ENCODE measurements around the gene EXOC4. TPM values are rescaled to one million over a fixed set of nuclear protein-coding genes. Genes with fewer than 3 reads are reported as not detected.

EXOC4 gene
- total RNA-seq, 4 donors from 2014 or later = 36.6 to 64.0 (median 57.4) TPM

DNA sequence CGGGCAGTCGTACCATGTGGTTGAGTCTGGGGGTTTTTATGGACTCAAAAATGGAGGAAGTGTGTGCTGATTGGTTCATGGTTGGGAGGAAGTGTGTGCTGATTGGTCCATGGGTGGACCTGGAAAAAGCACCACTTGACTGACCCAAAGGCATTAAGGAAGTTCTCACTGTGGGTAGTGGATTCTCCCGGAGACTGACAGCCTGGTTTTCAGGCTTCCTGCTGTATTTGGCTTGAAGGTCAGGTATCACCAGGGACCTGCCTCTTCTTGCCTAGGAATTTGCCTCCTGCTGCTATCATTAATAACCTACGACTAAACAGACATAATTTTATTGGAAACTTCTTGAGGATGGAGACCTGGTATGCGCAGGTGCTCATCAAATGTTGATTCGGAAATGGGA is 605.4 kb downstream of the EXOC4 start:
- Histone ChIP-seq H3K4me3 (no peak overlapping the region), H3K36me3 (no peaks in the 10 kb centered on the region), H3K27ac (replicated peaks in 1 of 4) (no peak overlapping the region), H3K27me3 (no peaks in the 10 kb centered on the region), H3K4me1 (peaks cover 0 to 9% (median 3%) of the 10 kb centered on the region in 4 donors), H3K9me3 (no peaks in the 10 kb centered on the region)
- intact Hi-C loops (cut with DNase I) = no loop called here
- DNase-seq (ENCODE audit: extremely low spot score) = no peak
- TF ChIP-seq, protein P1, sequence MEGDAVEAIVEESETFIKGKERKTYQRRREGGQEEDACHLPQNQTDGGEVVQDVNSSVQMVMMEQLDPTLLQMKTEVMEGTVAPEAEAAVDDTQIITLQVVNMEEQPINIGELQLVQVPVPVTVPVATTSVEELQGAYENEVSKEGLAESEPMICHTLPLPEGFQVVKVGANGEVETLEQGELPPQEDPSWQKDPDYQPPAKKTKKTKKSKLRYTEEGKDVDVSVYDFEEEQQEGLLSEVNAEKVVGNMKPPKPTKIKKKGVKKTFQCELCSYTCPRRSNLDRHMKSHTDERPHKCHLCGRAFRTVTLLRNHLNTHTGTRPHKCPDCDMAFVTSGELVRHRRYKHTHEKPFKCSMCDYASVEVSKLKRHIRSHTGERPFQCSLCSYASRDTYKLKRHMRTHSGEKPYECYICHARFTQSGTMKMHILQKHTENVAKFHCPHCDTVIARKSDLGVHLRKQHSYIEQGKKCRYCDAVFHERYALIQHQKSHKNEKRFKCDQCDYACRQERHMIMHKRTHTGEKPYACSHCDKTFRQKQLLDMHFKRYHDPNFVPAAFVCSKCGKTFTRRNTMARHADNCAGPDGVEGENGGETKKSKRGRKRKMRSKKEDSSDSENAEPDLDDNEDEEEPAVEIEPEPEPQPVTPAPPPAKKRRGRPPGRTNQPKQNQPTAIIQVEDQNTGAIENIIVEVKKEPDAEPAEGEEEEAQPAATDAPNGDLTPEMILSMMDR (IDR thresholded peaks at IDR 0.05) = no peak
- TF ChIP-seq EP300 (IDR thresholded peaks at IDR 0.05) (no peak), POLR2A (IDR thresholded peaks at IDR 0.05; ENCODE audit: low read depth) (no peak), POLR2AphosphoS5 (IDR thresholded peaks at IDR 0.05) (no peak)
- WGBS = 95% methylated on average over 6 of the region's 6 CpGs

DNA sequence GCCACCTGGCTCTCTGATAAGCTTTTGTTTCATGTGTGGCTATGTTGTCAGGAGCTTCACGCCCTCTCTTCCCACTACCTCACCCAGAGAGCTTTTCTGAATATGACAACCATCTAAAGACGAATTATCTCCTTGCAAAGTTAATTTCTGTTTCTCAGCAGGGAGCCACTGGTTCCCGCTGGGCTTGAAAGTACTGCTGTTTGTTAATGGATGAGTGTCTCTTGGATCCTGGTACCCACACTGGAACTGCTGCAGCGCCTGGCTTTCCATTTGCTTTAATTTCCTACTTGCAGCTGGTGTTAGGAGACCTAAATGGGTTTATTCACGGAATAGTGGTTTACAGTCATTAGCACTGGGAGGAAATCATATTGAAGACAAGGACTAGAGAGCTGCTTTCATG is 606.4 kb downstream of the EXOC4 start:
- WGBS = 89% methylated on average over 5 of the region's 5 CpGs
- Histone ChIP-seq H3K4me3 (no peak overlapping the region), H3K27ac (replicated peaks in 1 of 4) (no peak overlapping the region), H3K9me3 (no peaks in the 10 kb centered on the region), H3K4me1 (no peaks in the 10 kb centered on the region), H3K36me3 (no peaks in the 10 kb centered on the region), H3K27me3 (no peaks in the 10 kb centered on the region)
- TF ChIP-seq EP300 (IDR thresholded peaks at IDR 0.05) (no peak), POLR2A (IDR thresholded peaks at IDR 0.05; ENCODE audit: low read depth) (no peak)
- no peak for DNase-seq (ENCODE audit: extremely low spot score)
- intact Hi-C loops (cut with DNase I) = no loop called here

DNA sequence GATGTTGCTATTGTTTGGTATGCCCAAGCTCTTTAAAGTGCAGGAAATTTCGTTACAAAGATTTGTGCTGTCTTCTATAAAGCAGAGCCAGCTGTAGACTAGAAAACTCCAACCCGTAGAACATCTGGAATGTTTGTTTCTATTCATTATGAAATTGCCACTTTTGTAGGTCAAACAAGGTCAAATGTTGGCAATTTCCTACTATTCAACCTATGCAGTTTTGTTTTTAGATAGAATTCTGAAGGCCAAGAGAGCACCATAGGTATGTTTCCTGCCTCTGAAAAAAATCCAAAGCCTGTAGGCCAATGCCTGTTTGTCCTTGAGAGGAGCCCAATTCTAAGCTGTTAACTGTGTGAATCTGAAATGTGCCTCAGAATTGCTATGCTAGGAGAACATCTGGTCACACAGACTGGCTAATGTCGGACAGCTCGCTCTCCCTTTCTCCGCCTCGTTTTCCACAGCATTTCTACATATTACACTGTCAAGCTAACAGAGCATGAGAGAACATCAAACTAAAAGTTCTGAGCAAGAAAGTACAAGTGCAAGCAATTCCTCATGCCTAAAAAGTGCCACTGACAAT is 607.1 kb downstream of the EXOC4 start:
- TF ChIP-seq POLR2AphosphoS5 (IDR thresholded peaks at IDR 0.05) (no peak), POLR2A (IDR thresholded peaks at IDR 0.05; ENCODE audit: low read depth) (no peak)
- TF ChIP-seq, protein P1 (IDR thresholded peaks at IDR 0.05) = no peak
- no peaks in the 10 kb centered on the region for H3K9me3 ChIP-seq
- H3K36me3 ChIP-seq = no peaks in the 10 kb centered on the region
- no peak for DNase-seq (ENCODE audit: extremely low spot score)
- intact Hi-C loops (cut with DNase I) = no loop called here
- 88% methylated on average over 6 of the region's 6 CpGs for WGBS
- no peak overlapping the region for H3K4me3 ChIP-seq
- no peaks in the 10 kb centered on the region for H3K27me3 ChIP-seq
- no peaks in the 10 kb centered on the region for H3K4me1 ChIP-seq
- H3K27ac ChIP-seq (replicated peaks in 1 of 4) = no peak overlapping the region

DNA sequence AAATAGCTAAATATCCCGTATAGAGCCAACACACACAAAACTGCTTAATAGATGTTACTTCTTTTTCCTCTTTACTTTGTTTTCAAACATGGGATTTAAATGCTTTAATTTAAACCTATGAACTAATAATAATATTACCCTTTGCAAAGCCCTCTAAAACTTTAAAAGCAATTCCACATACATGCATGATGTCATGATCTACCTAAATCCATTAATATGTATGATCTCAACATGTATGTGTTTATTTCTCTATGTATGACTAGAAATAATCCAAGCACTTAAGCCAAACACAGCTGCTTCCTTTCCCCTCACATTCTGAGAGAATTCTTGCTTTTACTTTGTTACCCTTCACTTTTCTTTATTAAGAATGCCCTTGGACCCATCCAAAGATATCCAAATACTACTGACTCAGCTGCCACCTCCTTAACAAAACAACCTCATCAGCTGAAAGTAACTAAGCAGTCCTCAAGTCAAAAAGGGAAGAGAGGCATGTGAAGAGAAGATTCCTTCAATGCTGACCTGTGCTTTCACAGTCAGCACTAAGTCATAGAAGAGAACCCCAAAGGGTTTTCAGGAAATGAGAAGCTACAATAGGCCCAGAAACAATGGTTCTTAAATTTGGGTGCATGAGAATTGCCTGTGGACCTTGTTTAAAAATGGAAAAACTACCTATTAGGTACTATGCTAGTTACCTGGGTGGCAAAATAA is 607.9 kb downstream of the EXOC4 start:
- no peak overlapping the region for H3K4me3 ChIP-seq
- no peaks in the 10 kb centered on the region for H3K36me3 ChIP-seq
- no peak for DNase-seq (ENCODE audit: extremely low spot score)
- H3K27me3 ChIP-seq = no peaks in the 10 kb centered on the region
- no peaks in the 10 kb centered on the region for H3K4me1 ChIP-seq
- WGBS = 85% methylated on average over 1 of the region's 1 CpG
- intact Hi-C loops (cut with DNase I) = no loop called here
- TF ChIP-seq, protein P1 (IDR thresholded peaks at IDR 0.05) = no peak
- TF ChIP-seq EP300 (IDR thresholded peaks at IDR 0.05) (no peak), POLR2A (IDR thresholded peaks at IDR 0.05; ENCODE audit: low read depth) (no peak), POLR2AphosphoS5 (IDR thresholded peaks at IDR 0.05) (no peak)
- H3K9me3 ChIP-seq = no peaks in the 10 kb centered on the region
- H3K27ac ChIP-seq (replicated peaks in 1 of 4) = no peak overlapping the region

DNA sequence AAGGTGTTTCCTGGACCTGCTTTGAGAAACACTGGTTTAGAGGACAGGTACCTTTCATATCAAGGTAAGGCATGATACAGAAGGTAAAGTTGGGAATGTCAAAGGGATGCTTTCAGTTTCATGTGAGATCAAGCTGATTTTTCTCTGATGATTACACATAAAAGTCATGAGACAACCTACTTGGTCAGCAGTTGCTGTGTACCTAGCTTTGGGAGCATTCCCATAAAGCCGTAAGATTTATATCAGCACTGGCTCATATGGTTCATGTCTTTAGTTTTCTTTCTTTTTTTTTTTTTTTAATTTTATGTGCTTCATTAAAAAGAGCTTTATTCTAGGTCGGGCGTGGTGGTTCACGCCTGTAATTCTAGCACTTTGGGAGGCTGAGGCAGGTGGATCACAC is 609.0 kb downstream of the EXOC4 start:
- TF ChIP-seq EP300 (IDR thresholded peaks at IDR 0.05) = no peak
- TF ChIP-seq, protein P1 (IDR thresholded peaks at IDR 0.05) = no peak
- DNase-seq (ENCODE audit: extremely low spot score) = no peak
- 96% methylated on average over 4 of the region's 4 CpGs for WGBS

More for the DNA sequence above, 609.0 kb downstream of the EXOC4 start:
- H3K4me3 ChIP-seq = no peak overlapping the region
- intact Hi-C loops (cut with DNase I) = no loop called here
- H3K4me1 ChIP-seq = no peaks in the 10 kb centered on the region
- no peaks in the 10 kb centered on the region for H3K36me3 ChIP-seq
- H3K27me3 ChIP-seq = no peaks in the 10 kb centered on the region
- H3K9me3 ChIP-seq = no peaks in the 10 kb centered on the region
- H3K27ac ChIP-seq (replicated peaks in 1 of 4) = no peak overlapping the region
